Measurements from ENCODE around the gene CDC42EP5. TPM values are rescaled to one million over a fixed set of nuclear protein-coding genes. Genes with fewer than 3 reads are reported as not detected.
"Not testable (repeated sequence)": the region's sequence is repeated elsewhere in the genome, so short reads cannot be mapped to it uniquely, and the experiment has no call there.

The CDC42EP5 gene
- total RNA-seq, 1 donor from 2014 or later = 33.4 TPM

DNA sequence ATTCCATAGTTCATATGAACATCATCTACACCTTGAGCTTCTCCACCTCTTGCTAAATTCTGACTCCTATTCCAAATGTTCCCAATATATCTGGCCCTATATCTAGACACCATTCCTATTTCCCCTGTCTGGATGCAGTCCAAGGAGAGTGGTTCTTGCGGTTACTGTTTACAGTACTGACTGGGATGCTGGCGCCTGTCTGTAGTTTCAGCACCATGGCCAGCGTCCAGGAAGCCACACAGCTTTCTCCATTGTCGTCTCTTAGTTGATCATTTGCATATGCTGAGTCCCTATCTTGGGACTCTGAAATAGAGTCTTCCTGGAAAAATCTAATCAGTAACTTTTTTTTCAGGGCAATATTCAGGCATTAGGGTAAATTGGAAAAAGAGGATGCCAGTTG, 44.4 kb upstream of the CDC42EP5 start:
- Histone ChIP-seq H3K36me3 (no peaks in the 10 kb centered on the region), H3K4me3 (no peak overlapping the region), H3K9me3 (no peaks in the 10 kb centered on the region), H3K27me3 (no peaks in the 10 kb centered on the region), H3K27ac (no peak overlapping the region), H3K4me1 (no peaks in the 10 kb centered on the region)
- no peak for DNase-seq (ENCODE audit: extremely low spot score in 2 of 2)
- intact Hi-C loops (cut with DNase I) = no loop called here
- TF ChIP-seq POLR2AphosphoS5 (IDR thresholded peaks at IDR 0.05; ENCODE audit: insufficient read depth in 1 of 2, low read depth in 1 of 2) (no peak), CTCF (IDR thresholded peaks at IDR 0.05) (no peak), POLR2A (IDR thresholded peaks at IDR 0.05) (no peak)

GRCh38 chr19:54515156-54515555, 42.1 kb upstream of the CDC42EP5 start:
- Histone ChIP-seq H3K36me3 (no peaks in the 10 kb centered on the region), H3K27ac (no peak overlapping the region), H3K4me3 (no peak overlapping the region), H3K27me3 (no peaks in the 10 kb centered on the region), H3K4me1 (no peaks in the 10 kb centered on the region), H3K9me3 (no peaks in the 10 kb centered on the region)
- intact Hi-C loops (cut with DNase I) = no loop called here
- TF ChIP-seq POLR2A (IDR thresholded peaks at IDR 0.05) = no peak
- TF ChIP-seq CTCF (IDR thresholded peaks at IDR 0.05) = no peak
- no peak for TF ChIP-seq POLR2AphosphoS5 (IDR thresholded peaks at IDR 0.05; ENCODE audit: insufficient read depth in 1 of 2, low read depth in 1 of 2)
- DNase-seq (ENCODE audit: extremely low spot score in 2 of 2) = no peak

DNA sequence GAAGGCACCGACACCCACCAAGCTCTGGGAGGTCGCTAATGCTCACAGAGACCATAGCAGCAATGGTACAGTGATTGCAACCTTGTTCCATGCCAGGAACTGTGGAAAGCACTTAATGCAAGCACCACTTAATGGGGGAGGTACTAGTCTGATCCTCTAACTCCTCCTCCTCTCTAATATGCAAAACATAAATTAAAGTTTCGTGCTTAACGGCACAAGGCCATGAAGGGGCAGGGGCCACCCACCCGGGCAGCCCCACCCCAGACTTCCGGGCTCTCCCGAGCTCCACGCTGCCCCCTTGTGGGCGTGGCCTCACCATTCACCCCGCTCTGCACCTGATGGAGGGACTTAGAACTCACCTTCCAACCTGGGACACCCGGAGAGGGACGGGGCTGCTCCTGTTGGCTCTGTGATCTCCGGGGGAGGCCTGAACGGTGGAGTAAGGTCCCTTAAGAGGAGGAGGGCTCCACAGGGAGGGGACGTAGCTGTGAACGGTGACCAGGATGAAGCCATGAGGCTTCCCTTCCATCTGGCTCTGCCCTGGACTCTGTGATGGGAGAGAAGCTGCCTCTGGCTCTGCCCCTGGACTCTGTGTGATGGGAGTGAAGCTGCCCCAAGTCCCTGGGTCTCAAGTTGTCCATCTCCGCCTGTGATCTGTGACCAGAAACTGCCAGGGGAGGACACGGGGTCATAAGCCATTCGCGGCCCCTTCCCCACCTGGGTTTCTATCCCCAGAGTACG, 36.3 kb upstream of the CDC42EP5 start:
- intact Hi-C loops (cut with DNase I); H3K4me3 ChIP-seq; H3K27ac ChIP-seq; H3K27me3 ChIP-seq; H3K36me3 ChIP-seq; DNase-seq (ENCODE audit: extremely low spot score in 2 of 2); H3K9me3 ChIP-seq; H3K4me1 ChIP-seq: not testable (repeated sequence)

- intact Hi-C loops (cut with DNase I); H3K36me3 ChIP-seq; DNase-seq (ENCODE audit: extremely low spot score in 2 of 2); H3K27ac ChIP-seq; H3K4me3 ChIP-seq; H3K27me3 ChIP-seq; H3K4me1 ChIP-seq; H3K9me3 ChIP-seq: not testable (repeated sequence)
Measured at GRCh38 chr19:54508487-54508886, 35.4 kb upstream of the CDC42EP5 start.

GRCh38 chr19:54507824-54508223, 34.7 kb upstream of the CDC42EP5 start:
- no peak for DNase-seq (ENCODE audit: extremely low spot score in 2 of 2)
- no peaks in the 10 kb centered on the region for H3K4me1 ChIP-seq
- H3K27me3 ChIP-seq = no peaks in the 10 kb centered on the region
- H3K9me3 ChIP-seq = no peaks in the 10 kb centered on the region
- no peaks in the 10 kb centered on the region for H3K36me3 ChIP-seq
- H3K27ac ChIP-seq = no peak overlapping the region
- no peak overlapping the region for H3K4me3 ChIP-seq
- TF ChIP-seq POLR2AphosphoS5 (IDR thresholded peaks at IDR 0.05; ENCODE audit: insufficient read depth in 1 of 2, low read depth in 1 of 2) = no peak
- no peak for TF ChIP-seq CTCF (IDR thresholded peaks at IDR 0.05)
- no peak for TF ChIP-seq POLR2A (IDR thresholded peaks at IDR 0.05)
- intact Hi-C loops (cut with DNase I) = no loop called here

DNA sequence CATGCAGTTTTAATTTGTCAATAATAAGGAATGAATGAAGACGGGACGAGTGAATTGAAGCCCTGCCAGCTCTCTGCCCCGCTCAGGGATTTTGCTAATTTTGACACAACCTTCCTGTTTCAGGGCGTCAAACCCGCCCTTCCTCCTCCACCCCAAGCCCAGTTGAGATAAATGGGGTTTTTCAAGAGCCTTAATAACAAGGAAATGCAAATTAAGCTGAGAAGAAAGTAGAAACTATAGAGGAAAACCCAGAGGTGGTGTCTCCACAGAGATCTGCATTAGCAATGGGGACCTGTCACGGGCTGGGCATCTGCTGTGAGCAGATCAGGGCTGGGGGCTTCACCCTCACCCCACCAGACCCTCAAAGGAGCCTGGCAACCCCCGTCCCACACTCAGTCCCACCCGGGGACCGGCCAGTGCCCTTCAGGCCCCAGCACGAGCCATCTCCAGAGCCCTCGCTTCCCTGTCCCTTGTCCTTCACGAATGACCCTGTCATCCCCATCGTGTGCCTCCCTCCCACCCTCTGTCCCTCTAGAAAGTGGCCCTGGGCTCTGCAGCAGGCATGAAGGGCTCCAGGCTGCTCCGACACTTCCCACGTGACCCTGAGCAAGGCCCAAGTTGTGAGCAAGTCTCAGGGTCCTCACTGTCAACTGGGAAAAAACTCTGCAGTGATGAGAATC, 34.1 kb upstream of the CDC42EP5 start:
- H3K27me3 ChIP-seq; intact Hi-C loops (cut with DNase I); H3K4me3 ChIP-seq; H3K36me3 ChIP-seq; DNase-seq (ENCODE audit: extremely low spot score in 2 of 2); H3K4me1 ChIP-seq; H3K27ac ChIP-seq; H3K9me3 ChIP-seq: not testable (repeated sequence)

All from vagina (tissue), 2 donors.